WTC11 (cell line): Measurements from ENCODE around the gene MAN2B2. TPM values are rescaled to one million over a fixed set of nuclear protein-coding genes. Genes with fewer than 3 reads are reported as not detected.

Experiments
- ATAC-seq: fragments of 200-7000 bp; cut with Tn5 transposase; 2 replicates; pipeline ENCODE4 v1.10.0; 2021; ENCODE audit warnings: mild to moderate bottlenecking, moderate library complexity
- CTCF ChIA-PET: fragments of 300-600 bp; sonication (Branson Sonifier 250); formaldehyde crosslinking; loops from one replicate; lab custom pipeline; 2021; ENCODE audit warnings: antibody characterized with exemption; lab: Charles Lee
- POLR2A ChIA-PET: fragments of 350-600 bp; sonication (Branson Sonifier 250); formaldehyde crosslinking; loops from one replicate; lab custom pipeline; 2021; ENCODE audit warnings: antibody characterized with exemption; lab: Charles Lee
- DNase-seq: peaks from one replicate; pipeline ENCODE4 v3.0.0; 2021; ENCODE audit warnings: low spot score
- H3K27ac Mint-ChIP-seq: 2 replicates; pipeline ENCODE4 v1.8.0; 2021; ENCODE audit warnings: mixed read lengths
- H3K27me3 Mint-ChIP-seq: 2 replicates; pipeline ENCODE4 v1.8.0; 2021; ENCODE audit warnings: low read depth, mild to moderate bottlenecking, moderate library complexity, mixed read lengths
- H3K36me3 Mint-ChIP-seq: 2 replicates; pipeline ENCODE4 v1.8.0; 2021; ENCODE audit warnings: mixed read lengths
- H3K4me1 Mint-ChIP-seq: 2 replicates; pipeline ENCODE4 v1.8.0; 2022; ENCODE audit warnings: mixed read lengths
- H3K4me3 Mint-ChIP-seq: 2 replicates; pipeline ENCODE4 v1.8.0; 2021; ENCODE audit warnings: mild to moderate bottlenecking, moderate library complexity, mixed read lengths
- H3K9me3 Mint-ChIP-seq: 2 replicates; pipeline ENCODE4 v1.8.0; 2021; ENCODE audit warnings: mixed read lengths
- MXD4 ChIP-seq: fragments of 250-450 bp; sonication (Bioruptor Pico); IDR thresholded peaks from 2 replicates; pipeline ENCODE4 v1.8.0; 2021; ENCODE audit warnings: mild to moderate bottlenecking, moderate library complexity, borderline replicate concordance
- RELA ChIP-seq: sonication (generic); formaldehyde crosslinking; IDR thresholded peaks from 2 replicates; pipeline ENCODE4 v1.8.1; 2022; ENCODE audit warnings: missing genetic modification reagents, mild to moderate bottlenecking, borderline replicate concordance
- ZNF138 ChIP-seq: sonication (generic); formaldehyde crosslinking; conservative IDR thresholded peaks from 2 replicates; pipeline ENCODE4 v1.8.1; 2022; ENCODE audit warnings: mild to moderate bottlenecking, moderate library complexity, missing genetic modification reagents
- total RNA-seq: library from RNA; stranded (reverse); gene quantifications from 3 replicates; pipeline ENCODE4 v1.2.3, GENCODE V29; 2021
- TF ChIP-seq, protein P1 (sequence below): fragments of 250-450 bp; sonication (Bioruptor Pico); IDR thresholded peaks from 2 replicates; pipeline ENCODE4 v1.9.0; 2021; ENCODE audit warnings: mild to moderate bottlenecking
- TF ChIP-seq, protein P2 (sequence below): sonication (generic); formaldehyde crosslinking; IDR thresholded peaks from 2 replicates; pipeline ENCODE4 v1.8.0; 2022; ENCODE audit warnings: missing genetic modification reagents
- TF ChIP-seq, protein P3 (sequence below): fragments of 250-450 bp; sonication (Bioruptor Pico); IDR thresholded peaks from 2 replicates; pipeline ENCODE4 v1.8.0; 2021; ENCODE audit warnings: mild to moderate bottlenecking
- TF ChIP-seq, protein P4 (sequence below): sonication (generic); formaldehyde crosslinking; IDR thresholded peaks from 2 replicates; pipeline ENCODE4 v1.8.1; 2023; ENCODE audit warnings: mild to moderate bottlenecking, missing genetic modification reagents, moderate library complexity
- TF ChIP-seq, protein P5 (sequence below): sonication (generic); formaldehyde crosslinking; IDR thresholded peaks from 2 replicates; pipeline ENCODE4 v1.8.0; 2022; ENCODE audit warnings: mild to moderate bottlenecking, missing genetic modification reagents
- TF ChIP-seq, protein P6 (sequence below): sonication (generic); formaldehyde crosslinking; IDR thresholded peaks from 2 replicates; pipeline ENCODE4 v1.8.1; 2022; ENCODE audit warnings: low read depth, missing genetic modification reagents, borderline replicate concordance

MAN2B2 gene
- total RNA-seq, 1 experiment from 2014 or later, result 6.3 TPM

DNA sequence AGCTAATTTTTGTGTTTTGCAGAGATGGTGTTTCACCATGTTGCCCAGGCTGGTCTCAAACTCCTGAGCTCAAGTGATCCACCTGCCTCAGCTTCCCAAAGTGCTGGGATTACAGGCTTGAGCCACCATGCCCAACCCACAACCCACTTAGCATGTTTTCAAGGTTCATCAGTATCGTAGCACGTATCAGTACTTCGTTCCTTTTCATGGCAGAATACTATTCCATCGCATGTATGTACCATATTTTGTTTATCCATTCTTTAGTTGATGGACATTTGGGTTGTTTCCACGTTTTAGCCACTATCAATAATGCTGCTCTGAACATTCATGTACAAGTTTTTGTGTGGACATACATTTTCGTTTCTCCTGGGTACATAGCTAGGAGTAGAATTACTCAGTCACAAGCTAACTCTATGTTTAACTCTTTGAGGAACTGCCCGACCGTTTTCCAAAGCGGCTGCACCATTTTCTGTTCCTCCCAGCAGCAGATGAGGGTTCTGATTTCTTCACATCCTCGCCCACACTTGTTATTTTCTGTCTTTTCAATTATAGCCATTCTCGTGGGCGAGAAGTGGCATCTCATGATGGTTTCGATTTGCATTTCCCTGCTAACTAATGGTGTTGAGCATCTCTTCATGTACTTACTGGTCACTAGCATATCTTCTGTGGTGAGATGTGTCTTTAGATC, 32.5 kb downstream of the MAN2B2 start:
- POLR2A ChIA-PET, result no interaction called here
- Mint-ChIP-seq H3K27ac (no peak overlapping the region), H3K4me1 (no peaks in the 10 kb centered on the region), H3K27me3 (peaks cover 4% of the 10 kb centered on the region; the same call in 1 of the 2 replicates), H3K4me3 (no peak overlapping the region), H3K9me3 (peaks cover 13% of the 10 kb centered on the region; the same call in 1 of the 2 replicates), H3K36me3 (peaks cover 16% of the 10 kb centered on the region)
- ATAC-seq (no peak), DNase-seq (no peak)
- TF ChIP-seq, protein P1, sequence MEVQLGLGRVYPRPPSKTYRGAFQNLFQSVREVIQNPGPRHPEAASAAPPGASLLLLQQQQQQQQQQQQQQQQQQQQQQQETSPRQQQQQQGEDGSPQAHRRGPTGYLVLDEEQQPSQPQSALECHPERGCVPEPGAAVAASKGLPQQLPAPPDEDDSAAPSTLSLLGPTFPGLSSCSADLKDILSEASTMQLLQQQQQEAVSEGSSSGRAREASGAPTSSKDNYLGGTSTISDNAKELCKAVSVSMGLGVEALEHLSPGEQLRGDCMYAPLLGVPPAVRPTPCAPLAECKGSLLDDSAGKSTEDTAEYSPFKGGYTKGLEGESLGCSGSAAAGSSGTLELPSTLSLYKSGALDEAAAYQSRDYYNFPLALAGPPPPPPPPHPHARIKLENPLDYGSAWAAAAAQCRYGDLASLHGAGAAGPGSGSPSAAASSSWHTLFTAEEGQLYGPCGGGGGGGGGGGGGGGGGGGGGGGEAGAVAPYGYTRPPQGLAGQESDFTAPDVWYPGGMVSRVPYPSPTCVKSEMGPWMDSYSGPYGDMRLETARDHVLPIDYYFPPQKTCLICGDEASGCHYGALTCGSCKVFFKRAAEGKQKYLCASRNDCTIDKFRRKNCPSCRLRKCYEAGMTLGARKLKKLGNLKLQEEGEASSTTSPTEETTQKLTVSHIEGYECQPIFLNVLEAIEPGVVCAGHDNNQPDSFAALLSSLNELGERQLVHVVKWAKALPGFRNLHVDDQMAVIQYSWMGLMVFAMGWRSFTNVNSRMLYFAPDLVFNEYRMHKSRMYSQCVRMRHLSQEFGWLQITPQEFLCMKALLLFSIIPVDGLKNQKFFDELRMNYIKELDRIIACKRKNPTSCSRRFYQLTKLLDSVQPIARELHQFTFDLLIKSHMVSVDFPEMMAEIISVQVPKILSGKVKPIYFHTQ (CRISPR knock-in tag), result no peak
- TF ChIP-seq ZNF138 (CRISPR knock-in tag) (no peak), RELA (no peak)
- CTCF ChIA-PET, result interaction anchor here (2.2 kb wide), 1 partner anchor 61 kb away, joined by 6 read pairs; no protein-coding TSS in a partner anchor

DNA sequence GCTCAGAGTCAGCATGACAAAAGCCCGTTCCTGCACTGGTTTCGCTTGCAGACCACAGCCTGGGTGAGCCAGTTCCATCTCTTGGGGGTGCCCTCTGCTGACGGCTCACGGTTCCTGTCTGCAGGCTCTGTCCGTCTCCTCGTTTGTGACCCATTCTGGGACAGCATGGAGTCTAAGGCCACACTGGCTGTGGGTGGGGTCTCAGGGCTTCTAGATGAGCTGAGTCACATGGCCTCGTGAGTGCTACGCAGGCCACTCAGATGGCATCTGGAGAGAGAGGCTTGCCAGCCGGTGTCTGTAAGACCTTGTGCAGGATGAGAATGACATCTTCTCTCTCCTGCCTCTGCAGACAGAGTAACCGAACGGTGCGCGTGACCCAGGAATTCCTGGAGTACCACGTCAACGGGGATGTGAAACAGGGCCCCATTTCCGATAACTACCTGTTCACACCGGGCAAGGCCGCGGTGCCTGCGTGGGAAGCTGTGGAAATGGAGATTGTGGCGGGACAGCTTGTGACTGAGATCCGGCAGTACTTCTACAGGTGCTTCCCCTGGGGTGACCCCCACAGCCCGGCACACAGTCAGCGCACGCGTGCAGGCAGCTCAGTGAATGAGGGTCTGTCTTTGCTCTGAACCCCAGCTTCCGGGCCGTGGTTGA, 33.9 kb downstream of the MAN2B2 start:
- no peak overlapping the region for H3K4me3 Mint-ChIP-seq
- H3K9me3 Mint-ChIP-seq, result peaks cover 13% of the 10 kb centered on the region; the same call in 1 of the 2 replicates
- POLR2A ChIA-PET, result interaction anchor here (0.5 kb wide), 1 partner anchor 16 kb away, joined by 3 read pairs; no protein-coding TSS in a partner anchor
- ATAC-seq, result peak; percentile 90
- TF ChIP-seq, protein P2, sequence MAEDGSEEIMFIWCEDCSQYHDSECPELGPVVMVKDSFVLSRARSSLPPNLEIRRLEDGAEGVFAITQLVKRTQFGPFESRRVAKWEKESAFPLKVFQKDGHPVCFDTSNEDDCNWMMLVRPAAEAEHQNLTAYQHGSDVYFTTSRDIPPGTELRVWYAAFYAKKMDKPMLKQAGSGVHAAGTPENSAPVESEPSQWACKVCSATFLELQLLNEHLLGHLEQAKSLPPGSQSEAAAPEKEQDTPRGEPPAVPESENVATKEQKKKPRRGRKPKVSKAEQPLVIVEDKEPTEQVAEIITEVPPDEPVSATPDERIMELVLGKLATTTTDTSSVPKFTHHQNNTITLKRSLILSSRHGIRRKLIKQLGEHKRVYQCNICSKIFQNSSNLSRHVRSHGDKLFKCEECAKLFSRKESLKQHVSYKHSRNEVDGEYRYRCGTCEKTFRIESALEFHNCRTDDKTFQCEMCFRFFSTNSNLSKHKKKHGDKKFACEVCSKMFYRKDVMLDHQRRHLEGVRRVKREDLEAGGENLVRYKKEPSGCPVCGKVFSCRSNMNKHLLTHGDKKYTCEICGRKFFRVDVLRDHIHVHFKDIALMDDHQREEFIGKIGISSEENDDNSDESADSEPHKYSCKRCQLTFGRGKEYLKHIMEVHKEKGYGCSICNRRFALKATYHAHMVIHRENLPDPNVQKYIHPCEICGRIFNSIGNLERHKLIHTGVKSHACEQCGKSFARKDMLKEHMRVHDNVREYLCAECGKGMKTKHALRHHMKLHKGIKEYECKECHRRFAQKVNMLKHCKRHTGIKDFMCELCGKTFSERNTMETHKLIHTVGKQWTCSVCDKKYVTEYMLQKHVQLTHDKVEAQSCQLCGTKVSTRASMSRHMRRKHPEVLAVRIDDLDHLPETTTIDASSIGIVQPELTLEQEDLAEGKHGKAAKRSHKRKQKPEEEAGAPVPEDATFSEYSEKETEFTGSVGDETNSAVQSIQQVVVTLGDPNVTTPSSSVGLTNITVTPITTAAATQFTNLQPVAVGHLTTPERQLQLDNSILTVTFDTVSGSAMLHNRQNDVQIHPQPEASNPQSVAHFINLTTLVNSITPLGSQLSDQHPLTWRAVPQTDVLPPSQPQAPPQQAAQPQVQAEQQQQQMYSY (CRISPR knock-in tag), result peak; percentile 63
- TF ChIP-seq, protein P3, sequence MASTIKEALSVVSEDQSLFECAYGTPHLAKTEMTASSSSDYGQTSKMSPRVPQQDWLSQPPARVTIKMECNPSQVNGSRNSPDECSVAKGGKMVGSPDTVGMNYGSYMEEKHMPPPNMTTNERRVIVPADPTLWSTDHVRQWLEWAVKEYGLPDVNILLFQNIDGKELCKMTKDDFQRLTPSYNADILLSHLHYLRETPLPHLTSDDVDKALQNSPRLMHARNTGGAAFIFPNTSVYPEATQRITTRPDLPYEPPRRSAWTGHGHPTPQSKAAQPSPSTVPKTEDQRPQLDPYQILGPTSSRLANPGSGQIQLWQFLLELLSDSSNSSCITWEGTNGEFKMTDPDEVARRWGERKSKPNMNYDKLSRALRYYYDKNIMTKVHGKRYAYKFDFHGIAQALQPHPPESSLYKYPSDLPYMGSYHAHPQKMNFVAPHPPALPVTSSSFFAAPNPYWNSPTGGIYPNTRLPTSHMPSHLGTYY (CRISPR knock-in tag), result no peak
- TF ChIP-seq, protein P4, sequence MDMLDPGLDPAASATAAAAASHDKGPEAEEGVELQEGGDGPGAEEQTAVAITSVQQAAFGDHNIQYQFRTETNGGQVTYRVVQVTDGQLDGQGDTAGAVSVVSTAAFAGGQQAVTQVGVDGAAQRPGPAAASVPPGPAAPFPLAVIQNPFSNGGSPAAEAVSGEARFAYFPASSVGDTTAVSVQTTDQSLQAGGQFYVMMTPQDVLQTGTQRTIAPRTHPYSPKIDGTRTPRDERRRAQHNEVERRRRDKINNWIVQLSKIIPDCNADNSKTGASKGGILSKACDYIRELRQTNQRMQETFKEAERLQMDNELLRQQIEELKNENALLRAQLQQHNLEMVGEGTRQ (CRISPR knock-in tag), result peak; percentile 32; the same call in 1 of the 2 replicates
- no peak overlapping the region for H3K27ac Mint-ChIP-seq
- peaks cover under 1% of the 10 kb centered on the region; the same call in 1 of the 2 replicates for H3K27me3 Mint-ChIP-seq
- no peaks in the 10 kb centered on the region for H3K4me1 Mint-ChIP-seq
- CTCF ChIA-PET, result interaction anchor here (0.5 to 2.2 kb wide), 8 partner anchors 10 to 93 kb away, joined by 3 to 6 read pairs (median 4); no protein-coding TSS in a partner anchor
- peak; percentile 38 for DNase-seq
- peaks cover 16% of the 10 kb centered on the region for H3K36me3 Mint-ChIP-seq

DNA sequence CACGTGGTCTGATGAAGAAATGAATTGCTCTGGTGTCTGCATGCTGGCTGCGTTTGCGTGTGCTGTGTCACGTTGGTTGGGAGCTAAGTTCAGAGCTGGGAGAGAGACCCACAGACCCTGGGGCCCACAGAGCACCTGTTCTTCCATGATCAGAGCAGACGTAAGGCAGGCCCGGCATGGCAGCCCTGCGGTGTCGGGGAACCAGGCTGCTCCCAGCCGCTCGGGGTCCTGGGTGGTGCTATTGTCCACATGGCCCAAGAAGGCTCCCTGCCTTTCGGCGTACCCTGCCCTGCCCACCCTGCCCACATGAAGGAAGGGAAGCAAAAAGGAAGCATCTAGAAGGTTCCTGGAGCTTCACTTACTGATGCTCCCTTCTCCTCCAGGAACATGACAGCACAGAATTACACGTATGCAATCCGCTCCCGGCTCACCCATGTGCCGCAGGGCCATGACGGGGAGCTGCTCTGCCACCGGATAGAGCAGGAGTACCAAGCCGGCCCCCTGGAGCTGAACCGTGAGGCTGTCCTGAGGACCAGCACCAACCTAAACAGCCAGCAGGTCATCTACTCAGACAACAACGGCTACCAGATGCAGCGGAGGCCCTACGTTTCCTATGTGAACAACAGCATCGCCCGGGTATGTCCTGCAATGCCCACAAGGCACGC, 34.6 kb downstream of the MAN2B2 start:
- H3K36me3 Mint-ChIP-seq, result peaks cover 14% of the 10 kb centered on the region
- ChIA-PET CTCF (interaction anchor here (0.5 to 2.2 kb wide), 10 partner anchors 10 to 666 kb away, joined by 3 to 6 read pairs (median 4); no protein-coding TSS in a partner anchor), POLR2A (no interaction called here)
- ATAC-seq (no peak), DNase-seq (no peak)
- peaks cover 11% of the 10 kb centered on the region; the same call in 1 of the 2 replicates for H3K9me3 Mint-ChIP-seq
- no peak overlapping the region for H3K27ac Mint-ChIP-seq
- H3K4me3 Mint-ChIP-seq, result no peak overlapping the region
- H3K4me1 Mint-ChIP-seq, result no peaks in the 10 kb centered on the region
- H3K27me3 Mint-ChIP-seq, result no peaks in the 10 kb centered on the region
- TF ChIP-seq, protein P2 (CRISPR knock-in tag), result no peak
- TF ChIP-seq, protein P5, sequence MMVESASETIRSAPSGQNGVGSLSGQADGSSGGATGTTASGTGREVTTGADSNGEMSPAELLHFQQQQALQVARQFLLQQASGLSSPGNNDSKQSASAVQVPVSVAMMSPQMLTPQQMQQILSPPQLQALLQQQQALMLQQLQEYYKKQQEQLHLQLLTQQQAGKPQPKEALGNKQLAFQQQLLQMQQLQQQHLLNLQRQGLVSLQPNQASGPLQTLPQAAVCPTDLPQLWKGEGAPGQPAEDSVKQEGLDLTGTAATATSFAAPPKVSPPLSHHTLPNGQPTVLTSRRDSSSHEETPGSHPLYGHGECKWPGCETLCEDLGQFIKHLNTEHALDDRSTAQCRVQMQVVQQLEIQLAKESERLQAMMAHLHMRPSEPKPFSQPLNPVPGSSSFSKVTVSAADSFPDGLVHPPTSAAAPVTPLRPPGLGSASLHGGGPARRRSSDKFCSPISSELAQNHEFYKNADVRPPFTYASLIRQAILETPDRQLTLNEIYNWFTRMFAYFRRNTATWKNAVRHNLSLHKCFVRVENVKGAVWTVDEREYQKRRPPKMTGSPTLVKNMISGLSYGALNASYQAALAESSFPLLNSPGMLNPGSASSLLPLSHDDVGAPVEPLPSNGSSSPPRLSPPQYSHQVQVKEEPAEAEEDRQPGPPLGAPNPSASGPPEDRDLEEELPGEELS (CRISPR knock-in tag), result no peak
- TF ChIP-seq, protein P6, sequence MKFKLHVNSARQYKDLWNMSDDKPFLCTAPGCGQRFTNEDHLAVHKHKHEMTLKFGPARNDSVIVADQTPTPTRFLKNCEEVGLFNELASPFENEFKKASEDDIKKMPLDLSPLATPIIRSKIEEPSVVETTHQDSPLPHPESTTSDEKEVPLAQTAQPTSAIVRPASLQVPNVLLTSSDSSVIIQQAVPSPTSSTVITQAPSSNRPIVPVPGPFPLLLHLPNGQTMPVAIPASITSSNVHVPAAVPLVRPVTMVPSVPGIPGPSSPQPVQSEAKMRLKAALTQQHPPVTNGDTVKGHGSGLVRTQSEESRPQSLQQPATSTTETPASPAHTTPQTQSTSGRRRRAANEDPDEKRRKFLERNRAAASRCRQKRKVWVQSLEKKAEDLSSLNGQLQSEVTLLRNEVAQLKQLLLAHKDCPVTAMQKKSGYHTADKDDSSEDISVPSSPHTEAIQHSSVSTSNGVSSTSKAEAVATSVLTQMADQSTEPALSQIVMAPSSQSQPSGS, result no peak
- TF ChIP-seq MXD4, result no peak
